ENCODE data around the gene MBNL1.

MBNL1 gene

DNA sequence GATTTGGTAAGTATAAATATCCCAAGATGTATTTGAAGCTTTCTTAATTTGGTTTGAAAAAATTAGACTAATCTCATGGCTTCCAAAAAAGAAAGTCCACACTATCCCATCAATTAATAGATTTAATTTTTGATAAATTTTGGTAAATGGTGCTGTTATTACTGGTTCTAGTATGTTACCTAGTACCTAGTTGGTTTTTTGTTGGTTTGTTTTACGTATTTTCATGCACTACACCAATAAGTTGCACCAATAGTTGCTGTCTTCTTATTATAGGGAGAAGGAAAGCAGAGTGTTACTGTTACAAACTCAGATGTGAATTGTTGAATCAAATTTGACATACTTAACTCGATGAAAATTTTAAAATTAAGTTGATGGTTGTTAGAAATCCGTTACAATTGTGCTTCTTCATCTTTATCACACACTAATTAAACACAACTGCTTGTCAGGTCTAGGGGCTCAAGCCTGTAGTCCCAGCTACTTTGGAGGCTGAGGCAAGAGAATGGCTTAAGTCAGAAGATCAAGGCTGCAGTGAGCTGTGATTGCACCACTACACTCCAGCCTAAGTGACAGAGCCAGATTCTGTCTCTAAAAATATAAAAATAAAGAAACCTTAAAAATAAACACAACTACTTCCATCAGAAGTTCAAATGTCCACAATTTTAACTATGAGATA, 23.1 kb upstream of the MBNL1 start:
- no peak for DNase-seq
- in situ Hi-C loops (cut with HindIII; ENCODE audit: low pct_ligation_motif_present, low pct_unique_long_range_greater_than_20kb, low sequenced_read_pairs): no loop called here

DNA sequence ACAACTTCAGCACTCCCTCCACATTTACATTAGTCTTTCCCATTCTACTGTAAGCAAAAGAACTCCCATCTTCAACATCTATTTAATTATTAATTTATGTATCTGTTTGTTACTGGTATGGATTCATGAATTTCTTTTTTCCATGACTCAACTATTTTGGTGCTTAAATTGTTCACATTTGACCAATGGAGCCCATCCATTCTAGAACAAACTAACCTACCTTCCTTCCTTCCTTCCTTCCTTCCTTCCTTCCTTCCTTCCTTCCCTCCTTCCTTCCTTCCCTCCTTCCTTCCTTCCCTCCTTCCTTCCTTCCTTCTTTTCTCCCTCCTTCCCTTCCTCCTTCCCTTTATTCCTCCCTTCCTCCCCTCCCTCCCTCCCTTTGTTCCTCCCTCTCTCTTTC, 16.8 kb upstream of the MBNL1 start:
- DNase-seq: no peak
- in situ Hi-C loops (cut with HindIII; ENCODE audit: low pct_ligation_motif_present, low pct_unique_long_range_greater_than_20kb, low sequenced_read_pairs): no loop called here

DNA sequence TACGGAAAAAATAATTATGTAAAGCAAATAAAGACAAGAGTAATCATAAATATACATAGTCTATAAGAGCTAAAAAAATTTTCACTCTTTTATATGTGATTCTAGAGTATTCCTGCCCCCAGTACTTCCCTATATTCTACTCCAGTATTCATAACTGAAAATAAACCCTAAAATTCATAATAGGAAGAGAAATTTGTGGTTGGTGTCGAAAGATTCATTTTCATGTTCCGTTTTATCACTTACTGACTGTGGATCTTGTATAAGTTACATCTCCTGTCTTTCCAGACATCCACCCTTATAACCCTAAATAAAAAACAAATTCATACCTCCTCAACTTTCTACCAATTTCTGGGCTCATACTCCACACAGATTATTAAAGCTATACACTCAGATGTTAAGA, 16.0 kb upstream of the MBNL1 start:
- in situ Hi-C loops (cut with HindIII; ENCODE audit: low pct_ligation_motif_present, low pct_unique_long_range_greater_than_20kb, low sequenced_read_pairs): no loop called here
- DNase-seq: no peak

DNA sequence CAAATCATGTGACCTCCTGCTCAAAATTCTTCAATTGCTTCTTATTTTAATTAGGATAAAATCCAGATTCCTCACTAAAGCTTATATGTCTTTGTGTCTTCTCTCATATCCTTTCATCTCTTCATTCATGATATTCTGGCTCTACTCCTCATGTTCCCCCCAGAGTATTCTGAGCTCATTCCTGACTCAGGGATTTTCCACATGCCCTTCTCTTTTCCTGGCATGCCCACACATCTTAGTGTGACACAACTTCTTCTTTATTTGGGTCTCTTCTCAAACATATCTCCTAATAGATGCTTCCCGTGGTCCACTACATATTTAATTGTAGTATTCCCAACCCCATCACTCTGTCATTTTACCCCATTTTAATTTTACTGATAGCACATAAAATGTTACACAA, 15.2 kb upstream of the MBNL1 start:
- in situ Hi-C loops (cut with HindIII; ENCODE audit: low pct_ligation_motif_present, low pct_unique_long_range_greater_than_20kb, low sequenced_read_pairs): no loop called here
- no peak for DNase-seq

DNA sequence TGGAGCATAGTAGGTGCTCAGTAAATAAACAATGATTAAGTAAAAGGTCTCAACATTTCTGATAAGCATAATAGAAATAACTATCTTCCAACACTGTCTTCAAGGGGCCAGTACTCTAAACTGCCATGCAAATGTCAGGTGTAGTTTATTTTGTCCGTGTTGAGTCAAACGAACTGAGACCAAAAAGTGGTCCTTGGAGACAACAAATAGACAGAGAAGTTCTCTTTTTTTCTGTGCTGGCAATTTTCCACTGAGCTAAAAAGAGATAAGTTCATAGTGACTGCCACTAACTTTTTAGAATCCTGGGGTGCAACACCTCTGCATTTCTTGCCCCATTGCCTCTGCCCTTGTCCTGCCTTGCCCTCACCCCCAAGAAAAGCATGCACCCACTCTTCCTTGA, 14.7 kb upstream of the MBNL1 start:
- in situ Hi-C loops (cut with HindIII; ENCODE audit: low pct_ligation_motif_present, low pct_unique_long_range_greater_than_20kb, low sequenced_read_pairs): no loop called here
- DNase-seq: no peak

DNA sequence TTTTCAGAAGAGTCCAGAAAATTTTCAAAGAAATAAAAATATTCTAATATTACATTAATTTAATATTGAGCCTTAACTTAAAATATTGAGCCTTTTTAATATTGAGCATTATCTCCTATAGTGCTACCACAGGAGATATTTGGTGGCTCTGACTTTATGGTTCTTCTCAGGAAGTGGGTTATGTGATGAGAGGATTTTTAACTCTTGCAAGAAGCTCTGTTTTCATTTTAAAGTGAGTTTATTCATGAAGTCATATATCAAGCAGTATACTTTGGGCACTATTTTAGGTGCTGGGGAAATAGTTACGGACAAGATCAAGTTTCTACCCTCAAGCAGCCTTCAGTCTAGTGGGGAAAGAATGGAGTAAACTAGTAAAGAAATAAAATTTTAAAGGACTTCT, 13.4 kb upstream of the MBNL1 start:
- in situ Hi-C loops (cut with HindIII; ENCODE audit: low pct_ligation_motif_present, low pct_unique_long_range_greater_than_20kb, low sequenced_read_pairs): no loop called here
- DNase-seq: no peak

DNA sequence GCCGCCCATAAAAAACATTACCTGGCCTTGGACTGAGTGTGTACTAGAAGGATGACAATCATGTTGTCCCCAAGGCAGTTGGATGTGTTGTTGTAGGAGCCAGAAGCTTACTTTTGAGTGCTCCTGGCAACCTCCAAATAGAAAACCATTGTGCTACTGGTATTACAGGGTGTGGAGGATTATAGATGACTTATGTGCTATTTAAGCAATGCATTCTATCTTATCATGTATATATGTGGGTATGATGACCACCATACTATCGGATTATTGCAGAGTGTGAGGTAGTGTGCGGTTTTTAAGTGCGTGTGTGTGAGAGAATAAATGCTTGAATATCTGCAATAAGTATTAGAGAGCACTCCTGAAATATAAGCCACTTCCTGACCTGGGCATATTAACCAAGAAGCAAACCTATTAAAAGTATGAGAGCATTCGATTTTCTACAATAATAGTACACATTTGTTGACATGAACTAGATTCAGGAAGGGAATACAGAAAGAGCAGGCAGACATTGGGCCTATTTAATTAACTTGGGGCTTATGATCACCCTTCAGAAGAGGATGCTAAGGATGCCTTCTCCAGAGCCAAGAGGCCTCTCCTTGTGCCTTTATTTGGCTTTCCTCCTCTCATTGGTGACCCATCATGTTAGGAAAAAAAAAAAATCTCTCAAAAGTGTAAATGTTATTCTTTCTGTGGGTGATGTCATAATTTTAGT, 11.7 kb upstream of the MBNL1 start:
- DNase-seq: no peak
- in situ Hi-C loops (cut with HindIII; ENCODE audit: low pct_ligation_motif_present, low pct_unique_long_range_greater_than_20kb, low sequenced_read_pairs): no loop called here

DNA sequence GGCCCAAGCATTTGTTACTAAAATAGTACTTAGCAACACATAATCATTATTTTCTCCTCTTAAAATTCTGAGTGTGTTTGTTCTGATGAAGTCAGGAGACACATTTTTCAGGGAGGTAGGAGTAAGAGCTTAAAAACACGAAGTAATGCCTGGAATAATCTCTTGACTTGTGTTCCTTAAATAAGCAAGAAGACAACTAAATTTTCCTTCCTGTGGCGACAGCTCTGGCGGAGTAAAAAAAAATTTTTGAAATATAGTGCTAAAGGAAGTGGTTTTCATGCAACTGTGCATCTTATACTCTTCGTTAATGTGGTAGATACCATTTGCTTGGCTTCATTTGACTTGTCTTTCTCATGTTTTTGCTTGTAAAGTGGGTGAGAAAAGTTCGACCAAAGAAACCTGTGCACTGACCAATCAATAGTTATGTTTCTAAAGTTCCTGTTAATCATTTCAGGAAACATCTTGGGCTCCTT, 11.1 kb upstream of the MBNL1 start:
- DNase-seq: no peak
- in situ Hi-C loops (cut with HindIII; ENCODE audit: low pct_ligation_motif_present, low pct_unique_long_range_greater_than_20kb, low sequenced_read_pairs): no loop called here

DNA sequence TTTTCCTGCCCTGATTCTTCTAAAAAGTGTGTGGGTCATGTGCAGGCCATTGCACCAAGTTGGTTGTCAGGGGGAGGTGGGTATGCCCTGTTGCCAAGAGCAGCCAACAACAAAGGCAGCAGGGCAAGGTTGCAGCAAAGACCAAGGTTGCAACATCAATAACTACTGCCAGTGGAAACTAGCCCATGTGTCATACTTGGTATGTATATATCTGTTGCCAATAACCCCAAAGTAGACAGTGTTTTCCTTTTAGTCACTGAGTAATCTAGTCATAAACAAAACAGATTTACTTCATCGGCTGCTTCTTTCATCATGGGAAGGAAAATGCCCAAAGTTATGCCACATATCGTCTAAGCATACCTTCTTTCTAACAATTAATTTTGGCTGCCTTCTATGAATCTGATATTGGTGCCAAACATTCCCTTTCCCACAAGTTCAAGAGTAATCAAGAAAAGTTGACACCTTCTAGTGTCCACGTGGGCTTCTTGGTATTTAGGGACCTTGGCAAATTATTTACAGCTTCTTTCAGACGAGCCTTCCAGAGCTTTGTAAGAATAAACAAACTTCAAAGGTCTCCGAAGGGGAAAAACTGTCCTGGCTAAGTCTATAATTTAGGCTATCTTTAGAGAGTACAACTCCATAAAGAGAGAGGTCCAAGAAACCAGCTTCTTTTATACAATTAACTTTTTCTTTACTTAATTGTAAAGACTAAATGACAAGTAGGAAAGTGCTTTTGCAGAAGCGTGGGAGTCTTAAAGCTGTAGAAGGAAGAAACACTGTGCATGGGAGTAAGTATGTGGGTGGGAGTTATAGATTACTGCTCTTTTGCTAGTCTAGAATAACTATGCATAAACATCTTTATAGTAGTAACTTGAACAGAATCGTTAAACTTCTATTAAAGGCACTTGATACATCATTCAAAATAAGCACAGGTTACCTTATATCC, 10.0 kb upstream of the MBNL1 start:
- in situ Hi-C loops (cut with HindIII; ENCODE audit: low pct_ligation_motif_present, low pct_unique_long_range_greater_than_20kb, low sequenced_read_pairs): no loop called here
- DNase-seq: no peak

DNA sequence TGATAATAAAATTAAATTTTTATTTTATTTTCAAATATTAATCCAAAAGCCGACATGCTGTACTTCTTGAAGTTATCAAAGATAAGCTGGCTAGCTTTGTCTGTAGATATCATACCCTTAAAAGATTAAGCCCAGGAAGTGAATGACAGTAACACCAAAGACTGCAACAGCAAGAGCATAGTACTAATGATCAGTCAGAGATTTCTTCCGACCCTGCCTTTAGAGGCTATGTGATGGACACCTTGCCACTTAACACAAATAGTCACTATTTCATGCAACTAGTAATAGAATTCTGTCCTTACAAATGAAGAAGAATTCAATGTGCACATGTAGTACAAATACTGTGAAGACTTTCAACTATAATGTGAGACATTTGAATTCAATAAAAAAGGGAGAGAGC, 9.3 kb upstream of the MBNL1 start:
- no peak for DNase-seq
- in situ Hi-C loops (cut with HindIII; ENCODE audit: low pct_ligation_motif_present, low pct_unique_long_range_greater_than_20kb, low sequenced_read_pairs): no loop called here

DNA sequence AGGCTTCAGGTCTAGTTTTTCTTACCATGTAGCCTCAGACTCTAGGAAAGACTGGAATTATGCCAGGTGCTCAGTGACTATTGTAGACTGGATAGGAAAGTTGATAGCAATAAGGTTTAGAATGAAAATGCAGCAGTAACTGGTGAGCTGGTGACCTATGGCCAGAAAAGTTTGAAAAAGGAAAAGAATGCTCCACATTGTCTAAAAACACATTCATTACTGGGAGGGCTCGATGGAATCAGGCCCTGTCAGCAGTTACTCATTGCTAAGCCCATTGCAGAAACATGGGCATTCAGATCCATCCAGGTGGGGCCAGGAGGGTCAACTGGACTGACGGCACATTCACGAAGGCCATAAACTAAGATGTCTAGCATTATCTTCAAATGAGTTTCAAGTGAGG, 8.7 kb upstream of the MBNL1 start:
- in situ Hi-C loops (cut with HindIII; ENCODE audit: low pct_ligation_motif_present, low pct_unique_long_range_greater_than_20kb, low sequenced_read_pairs): no loop called here
- DNase-seq: no peak

DNA sequence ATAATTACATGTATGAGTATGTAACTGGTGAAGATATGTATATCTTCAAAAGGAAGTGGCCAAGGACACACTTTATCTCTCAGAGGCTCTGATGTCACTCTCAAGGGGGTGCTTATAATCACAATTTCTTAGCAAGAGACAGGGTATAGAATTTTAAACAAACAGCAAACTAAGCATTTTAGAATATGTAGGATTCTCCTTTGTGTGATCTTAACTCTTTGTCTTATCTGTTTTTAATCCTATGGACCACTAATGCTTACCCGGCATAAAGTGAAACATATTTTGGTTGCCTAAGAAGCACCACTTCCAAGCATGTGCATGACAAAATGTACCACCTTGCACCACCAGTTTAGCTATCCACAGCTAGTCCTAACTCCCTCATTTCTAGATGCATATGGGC, 8.2 kb upstream of the MBNL1 start:
- DNase-seq: no peak
- in situ Hi-C loops (cut with HindIII; ENCODE audit: low pct_ligation_motif_present, low pct_unique_long_range_greater_than_20kb, low sequenced_read_pairs): no loop called here

DNA sequence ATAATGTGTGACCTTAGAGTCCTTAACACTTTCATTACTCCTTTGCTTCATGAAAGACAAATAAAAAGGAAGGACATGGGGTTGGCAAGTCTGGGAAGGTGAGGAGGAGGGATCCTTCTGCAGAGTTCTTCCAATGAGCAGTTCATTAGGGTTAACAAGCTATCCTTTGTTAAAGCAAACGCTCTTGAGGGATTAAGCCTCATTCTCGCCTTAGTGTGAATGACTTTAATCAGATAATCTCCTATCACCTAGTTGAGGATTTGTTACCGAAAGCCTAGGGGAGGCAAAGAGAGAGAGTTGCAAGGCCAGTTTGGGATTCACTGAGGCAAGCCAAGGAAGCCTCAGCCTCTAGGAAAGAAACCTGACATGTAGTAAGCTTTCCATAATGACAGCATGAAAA, 7.4 kb upstream of the MBNL1 start:
- DNase-seq: no peak
- in situ Hi-C loops (cut with HindIII; ENCODE audit: low pct_ligation_motif_present, low pct_unique_long_range_greater_than_20kb, low sequenced_read_pairs): no loop called here

DNA sequence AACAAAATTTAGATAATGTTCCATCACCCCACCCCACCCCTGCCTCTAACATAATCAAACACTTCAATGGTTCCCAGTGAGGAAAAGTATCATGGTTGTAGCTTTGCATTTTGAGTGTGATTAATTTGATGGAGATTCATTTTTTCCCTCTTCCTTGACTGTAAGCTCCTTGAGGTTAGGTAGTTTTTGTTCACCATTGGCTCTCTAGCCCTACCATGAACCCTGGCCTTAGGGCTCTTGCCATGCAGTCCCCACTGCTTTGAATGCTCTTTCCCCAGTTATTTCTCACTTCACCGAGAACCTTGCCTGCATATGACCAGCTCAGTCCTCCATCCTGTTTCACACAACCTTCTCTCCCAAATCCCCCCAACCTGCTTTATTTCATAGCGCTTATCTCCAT, 5.0 kb upstream of the MBNL1 start:
- in situ Hi-C loops (cut with HindIII; ENCODE audit: low pct_ligation_motif_present, low pct_unique_long_range_greater_than_20kb, low sequenced_read_pairs): no loop called here
- no peak for DNase-seq

DNA sequence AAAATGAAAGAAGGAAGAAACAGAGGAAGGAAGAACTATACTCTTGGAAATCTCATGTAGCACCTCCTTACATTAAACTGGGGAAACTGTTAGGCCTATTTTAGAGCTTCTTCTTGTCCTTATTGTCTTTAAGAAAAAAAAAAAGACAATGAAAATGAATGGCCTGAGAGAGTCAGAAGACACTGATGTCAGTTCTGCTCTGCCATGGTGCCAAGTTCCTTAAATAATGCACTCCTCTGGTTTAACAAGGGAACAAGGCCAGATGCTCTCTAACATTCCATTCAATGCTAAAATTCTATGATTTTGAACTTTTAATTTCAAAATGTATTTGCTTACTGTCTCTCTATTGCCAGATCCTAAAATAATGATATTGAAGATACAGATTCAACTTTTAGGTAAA, 4.4 kb upstream of the MBNL1 start:
- DNase-seq: no peak
- in situ Hi-C loops (cut with HindIII; ENCODE audit: low pct_ligation_motif_present, low pct_unique_long_range_greater_than_20kb, low sequenced_read_pairs): no loop called here

DNA sequence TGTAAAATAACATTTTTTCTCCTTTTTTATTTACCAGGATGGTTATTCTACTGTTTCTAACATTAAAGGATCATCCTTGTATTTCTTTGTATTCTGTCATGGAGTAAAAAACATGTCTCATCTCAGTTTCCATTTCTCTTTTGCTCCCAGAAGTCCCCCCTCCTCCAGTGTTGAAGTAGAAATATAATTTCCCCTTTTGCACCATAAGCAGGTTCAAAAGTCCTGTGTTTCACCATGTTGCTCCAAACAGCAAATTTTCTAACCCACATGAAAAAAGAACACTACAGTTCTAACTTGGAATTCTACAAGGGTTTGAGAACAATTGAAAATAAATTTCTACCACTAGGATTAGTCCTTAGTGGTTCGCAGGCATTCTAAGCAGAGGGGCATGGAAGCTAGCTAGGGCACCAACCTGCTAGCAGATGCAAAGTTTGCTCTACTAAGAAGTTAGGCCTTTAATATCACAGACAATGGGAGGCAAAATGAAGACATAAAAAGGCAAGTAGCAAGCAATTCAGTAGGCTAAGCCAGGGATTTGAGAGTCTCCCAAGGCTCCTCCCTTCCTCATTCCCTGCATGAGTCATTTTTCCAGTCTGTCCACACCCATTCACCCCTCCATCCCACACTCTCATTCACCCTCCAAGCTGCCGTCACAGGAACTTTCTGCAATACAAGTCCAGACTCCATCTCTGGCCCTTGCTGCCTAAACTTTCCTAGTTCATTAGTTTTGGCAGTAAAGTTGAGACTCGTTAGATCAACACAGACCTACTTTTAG, 2.3 kb upstream of the MBNL1 start:
- in situ Hi-C loops (cut with HindIII; ENCODE audit: low pct_ligation_motif_present, low pct_unique_long_range_greater_than_20kb, low sequenced_read_pairs): no loop called here
- peak; percentile 82 for DNase-seq

DNA sequence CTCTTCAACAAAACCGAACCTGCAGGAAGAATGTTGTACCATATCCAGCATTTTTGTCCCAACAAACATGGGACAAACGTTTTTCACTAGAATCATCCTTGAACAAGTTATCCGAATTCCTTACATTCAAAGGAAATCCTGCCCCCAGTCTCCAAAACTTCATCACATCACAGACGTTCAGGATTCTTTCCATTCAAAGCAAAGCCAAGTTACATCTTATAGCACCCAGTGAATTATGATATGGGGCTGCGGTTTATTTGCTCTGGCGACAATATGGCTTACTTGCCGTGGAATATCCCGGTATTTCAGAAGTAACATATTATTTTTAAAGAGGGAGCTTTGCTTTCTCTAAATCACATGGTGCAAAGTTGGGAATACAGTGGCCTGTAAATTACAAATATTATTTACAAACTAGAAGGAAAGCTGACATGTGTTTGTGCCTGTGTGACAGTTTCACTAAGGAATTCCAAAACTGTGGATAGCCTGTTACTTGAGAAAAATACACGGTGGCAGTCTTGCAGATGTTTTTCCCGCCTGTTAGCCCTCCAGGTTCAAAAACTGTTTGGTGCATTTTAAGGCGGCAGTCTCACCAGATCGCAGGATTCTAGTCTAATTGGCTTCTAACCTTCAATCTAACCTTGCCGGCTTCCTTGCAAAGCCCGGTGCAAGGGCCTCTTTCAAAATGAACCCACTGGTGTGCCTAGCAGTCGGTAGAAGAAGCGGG, 736 bp upstream of the MBNL1 start:
- DNase-seq: no peak
- in situ Hi-C loops (cut with HindIII; ENCODE audit: low pct_ligation_motif_present, low pct_unique_long_range_greater_than_20kb, low sequenced_read_pairs): no loop called here

Measured in ACHN (cell line).